ENCODE results near the gene GRM5. TPM values are rescaled to one million over a fixed set of nuclear protein-coding genes. Genes with fewer than 3 reads are reported as not detected.

GRM5 gene
- total RNA-seq, 4 donors from 2014 or later = 0.13 TPM; not detected in 3

DNA sequence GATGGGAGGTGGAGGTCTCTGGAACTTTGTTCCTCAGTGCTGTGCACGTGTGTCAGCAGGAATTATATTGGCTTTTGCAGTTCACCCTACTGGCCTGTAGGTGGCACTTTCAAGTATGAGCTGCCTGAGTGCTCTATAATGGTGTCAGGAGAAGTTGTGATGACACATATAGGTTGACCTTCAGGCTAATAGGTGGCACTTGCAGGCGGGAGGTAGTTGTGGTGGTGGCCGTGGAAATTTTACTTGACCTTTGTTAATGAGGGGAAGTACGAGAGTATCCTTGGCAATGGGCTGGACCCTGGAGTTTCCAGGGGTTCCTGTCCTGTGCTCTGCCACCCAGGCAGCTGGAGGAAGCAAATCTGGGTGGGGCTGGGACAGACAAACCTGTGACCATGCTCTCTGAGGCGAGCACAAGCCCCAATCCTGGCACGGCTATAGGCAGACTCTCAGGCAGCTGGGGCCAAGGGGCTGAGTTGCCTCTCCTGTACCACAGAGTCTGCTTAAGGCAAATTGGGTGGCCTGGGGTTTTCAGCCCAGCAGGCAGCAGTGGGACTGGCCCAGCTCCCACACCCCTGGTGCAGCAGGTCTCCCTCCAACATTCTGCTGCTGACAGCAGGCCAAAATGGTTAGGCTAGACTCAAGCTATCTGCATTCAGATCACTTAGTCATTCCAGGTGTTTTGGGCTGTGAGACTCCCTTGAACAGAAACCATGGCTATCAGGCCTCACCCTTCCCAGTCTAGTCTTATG is 580.7 kb downstream of the GRM5 start:
- no peak for ATAC-seq (ENCODE audit: low FRiP score)
- no peak for DNase-seq (ENCODE audit: low spot score)
- TF ChIP-seq, protein P1, sequence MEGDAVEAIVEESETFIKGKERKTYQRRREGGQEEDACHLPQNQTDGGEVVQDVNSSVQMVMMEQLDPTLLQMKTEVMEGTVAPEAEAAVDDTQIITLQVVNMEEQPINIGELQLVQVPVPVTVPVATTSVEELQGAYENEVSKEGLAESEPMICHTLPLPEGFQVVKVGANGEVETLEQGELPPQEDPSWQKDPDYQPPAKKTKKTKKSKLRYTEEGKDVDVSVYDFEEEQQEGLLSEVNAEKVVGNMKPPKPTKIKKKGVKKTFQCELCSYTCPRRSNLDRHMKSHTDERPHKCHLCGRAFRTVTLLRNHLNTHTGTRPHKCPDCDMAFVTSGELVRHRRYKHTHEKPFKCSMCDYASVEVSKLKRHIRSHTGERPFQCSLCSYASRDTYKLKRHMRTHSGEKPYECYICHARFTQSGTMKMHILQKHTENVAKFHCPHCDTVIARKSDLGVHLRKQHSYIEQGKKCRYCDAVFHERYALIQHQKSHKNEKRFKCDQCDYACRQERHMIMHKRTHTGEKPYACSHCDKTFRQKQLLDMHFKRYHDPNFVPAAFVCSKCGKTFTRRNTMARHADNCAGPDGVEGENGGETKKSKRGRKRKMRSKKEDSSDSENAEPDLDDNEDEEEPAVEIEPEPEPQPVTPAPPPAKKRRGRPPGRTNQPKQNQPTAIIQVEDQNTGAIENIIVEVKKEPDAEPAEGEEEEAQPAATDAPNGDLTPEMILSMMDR (IDR thresholded peaks at IDR 0.05) = no peak

DNA sequence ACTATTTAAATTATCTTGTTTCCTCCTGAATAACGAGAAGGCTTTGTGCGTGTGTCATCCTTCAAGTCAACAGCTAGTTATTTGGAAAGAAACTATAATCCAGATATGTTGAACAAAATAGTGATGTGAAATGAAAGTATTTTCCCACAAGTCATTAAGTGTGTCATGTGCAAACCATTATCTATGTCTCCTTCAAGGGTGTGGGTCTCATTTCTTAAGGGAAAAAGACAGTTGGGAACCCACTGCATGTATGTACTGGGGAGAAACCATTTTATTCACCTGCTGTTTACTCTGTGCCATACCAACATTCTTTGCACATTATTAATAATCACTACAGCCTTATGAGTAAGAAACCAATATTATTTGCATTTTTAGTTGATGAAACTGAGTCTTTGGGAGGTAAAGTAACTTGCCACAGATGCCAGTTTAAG is 582.9 kb downstream of the GRM5 start:
- ATAC-seq (ENCODE audit: low FRiP score) (no peak), DNase-seq (ENCODE audit: low spot score) (no peak)
- TF ChIP-seq, protein P1 (IDR thresholded peaks at IDR 0.05) = no peak

DNA sequence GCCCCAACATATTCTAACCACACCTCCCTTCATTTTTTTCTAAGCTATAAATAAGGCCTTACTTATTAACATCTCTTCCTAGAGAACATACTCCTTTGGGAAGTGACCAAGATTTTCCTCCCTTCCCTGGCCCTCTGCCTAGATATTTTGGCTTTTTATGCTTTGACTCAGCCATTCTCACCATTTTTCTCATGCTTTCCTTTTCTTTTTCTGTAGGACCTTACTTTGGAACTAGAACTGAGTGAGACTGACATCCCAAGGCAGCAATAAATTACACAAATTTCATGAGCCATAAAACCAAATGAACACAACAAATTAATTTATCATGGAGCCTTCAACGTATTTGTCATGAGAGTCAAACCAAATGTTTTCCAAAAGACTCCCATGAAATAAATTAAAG is 585.6 kb downstream of the GRM5 start:
- DNase-seq (ENCODE audit: low spot score) = no peak
- TF ChIP-seq, protein P1 (IDR thresholded peaks at IDR 0.05) = no peak
- peak; percentile 72 for ATAC-seq (ENCODE audit: low FRiP score)

DNA sequence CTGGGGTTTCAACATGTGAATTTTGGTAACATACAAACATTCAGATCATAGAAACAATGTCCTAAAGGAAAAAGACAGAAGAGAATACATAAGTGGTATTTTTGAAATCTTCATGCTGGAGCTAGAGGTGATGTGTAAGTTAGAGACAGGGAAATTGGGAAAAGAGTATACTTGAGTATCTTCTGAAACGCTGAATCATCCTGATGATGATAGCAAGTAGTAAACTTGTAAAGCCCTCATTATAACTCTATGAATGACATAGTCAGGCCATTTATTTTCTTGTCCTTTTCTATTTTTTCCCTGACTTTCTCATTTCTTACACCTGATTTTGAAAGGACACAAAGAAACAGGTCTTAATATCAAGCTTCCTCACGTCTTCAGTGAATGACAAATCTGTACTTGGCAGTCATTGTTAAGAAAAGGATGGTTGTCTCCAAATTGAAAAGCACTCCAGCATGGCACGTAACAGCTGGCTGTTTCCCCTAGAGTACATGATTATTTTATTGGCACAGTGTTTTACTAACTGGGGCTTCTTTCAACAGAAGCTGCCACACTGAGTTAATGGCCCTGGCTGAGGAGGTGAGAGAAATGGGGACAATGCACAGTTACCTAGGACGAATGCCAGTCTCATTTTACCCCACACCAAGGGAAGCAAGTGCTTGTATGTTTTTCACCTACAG is 587.5 kb downstream of the GRM5 start:
- ATAC-seq (ENCODE audit: low FRiP score) (no peak), DNase-seq (ENCODE audit: low spot score) (no peak)
- TF ChIP-seq, protein P1 (IDR thresholded peaks at IDR 0.05) = no peak

DNA sequence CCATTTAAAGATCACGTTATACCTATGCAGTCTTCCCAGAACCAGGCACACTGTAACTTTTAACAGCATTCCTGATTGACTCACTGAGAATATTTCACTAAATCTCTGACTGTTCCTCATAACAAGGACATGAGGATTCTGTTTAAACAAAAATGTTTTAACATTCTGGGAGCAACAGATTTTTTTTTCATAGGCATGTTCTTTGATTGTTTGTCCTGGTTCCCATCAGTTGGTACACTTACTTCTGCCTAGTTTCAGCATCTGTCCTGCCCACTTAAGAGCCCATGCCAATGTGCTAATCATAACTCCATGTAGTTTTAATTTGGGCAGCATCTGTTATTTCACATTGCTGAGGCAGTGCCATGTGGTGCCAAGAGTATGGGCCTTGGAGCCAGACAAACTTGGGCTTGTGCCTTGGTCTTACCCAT is 589.8 kb downstream of the GRM5 start:
- no peak for DNase-seq (ENCODE audit: low spot score)

DNA sequence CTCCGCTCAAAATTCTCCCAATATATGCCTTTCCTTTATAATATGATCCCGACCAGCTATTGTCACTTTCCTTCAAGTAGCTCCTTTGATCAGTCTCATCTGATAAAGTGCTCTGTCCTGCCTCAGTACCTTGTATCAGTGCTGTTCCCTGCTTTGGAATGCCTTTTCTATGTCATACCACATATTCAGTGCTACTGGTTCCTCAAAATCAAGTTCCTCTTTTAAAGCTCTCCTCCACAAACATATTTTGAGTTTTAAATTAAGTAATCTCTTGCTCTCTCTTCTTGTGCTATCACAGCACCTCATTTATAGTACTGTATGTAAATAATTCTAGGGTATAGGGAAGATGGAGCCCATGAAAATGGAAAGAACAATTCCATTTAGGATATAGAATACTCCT is 591.1 kb downstream of the GRM5 start:
- TF ChIP-seq, protein P1 (IDR thresholded peaks at IDR 0.05) = no peak
- no peak for DNase-seq (ENCODE audit: low spot score)
- no peak for ATAC-seq (ENCODE audit: low FRiP score)

More for the DNA sequence above, 589.8 kb downstream of the GRM5 start:
- TF ChIP-seq, protein P1 (IDR thresholded peaks at IDR 0.05) = no peak
- peak; percentile 55 for ATAC-seq (ENCODE audit: low FRiP score)
